ENCODE data around the gene NELFCD. TPM values are rescaled to one million over a fixed set of nuclear protein-coding genes. Genes with fewer than 3 reads are reported as not detected.
A peak's percentile ranks its signal among the peaks of the same experiment; 100 is the strongest.
"Not testable (repeated sequence)": the region's sequence is repeated elsewhere in the genome, so short reads cannot be mapped to it uniquely, and the experiment has no call there.

NELFCD gene
- total RNA-seq, 1 donor from 2014 or later, result 71.7 TPM

DNA sequence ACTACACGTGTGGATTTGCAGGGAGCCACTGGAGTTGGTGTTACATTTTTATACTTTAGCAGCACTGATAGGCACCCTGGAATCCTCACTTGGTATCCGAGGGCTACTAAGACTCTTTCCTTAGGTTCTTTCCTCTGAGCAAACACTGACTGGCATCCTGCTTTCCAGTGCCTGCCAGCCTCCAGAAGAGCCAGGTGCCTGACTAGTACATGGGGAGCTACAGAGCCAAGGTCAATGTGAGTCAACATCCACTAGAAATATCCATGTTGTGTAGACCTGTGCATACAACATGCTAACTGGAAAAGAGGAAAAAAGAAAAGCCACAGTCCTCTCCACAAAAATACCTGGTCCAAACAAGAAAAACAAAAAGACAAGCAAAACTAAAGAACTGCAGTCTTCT, 44.0 kb downstream of the NELFCD start:
- no peak for DNase-seq (ENCODE audit: low read depth, low spot score)

DNA sequence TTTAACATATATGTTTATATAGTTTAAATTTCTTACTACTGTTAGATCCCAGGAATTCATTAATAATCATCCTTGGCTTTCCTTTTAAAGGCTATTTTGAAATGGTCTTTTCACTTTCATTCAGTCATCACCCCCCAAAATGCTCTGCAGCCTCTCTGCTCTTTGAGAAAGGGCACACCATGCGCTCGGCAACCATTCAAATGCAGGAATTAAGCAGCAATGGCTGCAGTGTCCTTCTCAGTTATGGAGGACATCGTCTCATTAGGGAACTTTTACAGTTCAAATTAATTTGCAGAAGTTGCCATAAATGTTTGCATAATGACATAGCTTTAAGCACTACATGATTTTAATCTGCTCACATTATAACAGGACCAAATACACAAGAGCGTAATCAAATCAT, 44.5 kb downstream of the NELFCD start:
- no peak for DNase-seq (ENCODE audit: low read depth, low spot score)

DNA sequence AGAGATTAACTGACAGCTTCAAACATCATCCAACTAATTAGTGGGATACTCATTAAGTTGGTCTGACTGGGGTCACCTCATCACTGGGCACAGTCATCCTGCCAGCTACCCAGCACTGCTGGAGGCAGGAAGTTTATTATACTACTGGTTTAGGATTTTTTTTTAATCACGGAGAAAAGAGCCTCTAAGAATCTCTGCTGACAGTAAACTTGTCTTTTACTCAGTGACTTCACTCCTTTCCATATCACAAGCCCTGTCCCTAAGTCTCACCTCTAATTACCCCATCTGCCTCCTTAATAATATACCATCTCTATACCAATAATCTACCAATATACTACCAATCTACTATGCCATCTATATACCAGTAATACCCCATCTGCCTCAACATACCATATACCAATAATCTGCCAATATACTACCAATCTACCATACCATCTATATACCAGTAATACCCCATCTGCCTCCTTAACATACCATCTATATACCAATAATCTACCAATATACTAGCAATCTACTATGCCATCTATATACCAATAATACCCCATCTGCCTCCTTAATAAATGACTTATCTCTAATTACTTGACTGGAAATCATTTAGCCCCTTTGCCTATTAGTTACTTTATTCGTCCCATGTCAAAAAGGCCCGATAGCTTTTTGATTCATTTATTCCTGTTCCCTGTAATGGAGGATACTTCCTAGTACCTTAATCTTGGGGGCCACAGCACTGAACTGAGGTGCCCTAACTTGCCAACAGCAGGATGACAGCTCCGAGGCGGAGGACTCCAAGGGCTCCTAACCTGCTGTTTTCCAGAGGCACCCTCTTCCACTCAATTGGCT, 46.1 kb downstream of the NELFCD start:
- no peak for DNase-seq (ENCODE audit: low read depth, low spot score)

DNA sequence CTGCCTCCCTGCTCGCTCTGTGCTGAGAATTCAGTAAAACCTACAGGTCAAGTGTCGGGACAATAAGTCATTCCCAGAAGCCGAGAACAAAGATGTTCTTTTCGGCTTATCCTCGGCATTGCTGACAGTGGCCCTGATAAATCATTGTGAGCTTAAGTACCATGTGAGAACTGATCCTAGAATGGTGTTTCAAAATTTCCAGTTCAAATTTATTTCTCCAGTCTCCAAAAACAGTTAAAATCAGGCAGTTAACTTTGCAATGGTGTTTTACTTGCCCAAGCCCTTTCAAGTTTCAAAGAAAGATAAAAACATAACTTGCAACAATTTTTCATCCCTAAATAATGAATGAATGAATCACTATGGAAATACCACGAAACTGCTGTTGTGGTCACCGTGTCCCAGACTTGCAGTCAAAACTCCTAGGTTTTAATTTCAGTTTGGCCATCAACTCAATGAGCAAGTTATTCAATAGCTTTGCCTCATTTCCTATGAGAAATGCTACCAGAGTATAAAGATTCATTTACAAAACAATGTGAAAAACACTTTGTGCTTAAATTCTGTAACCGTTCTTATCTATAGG, 46.8 kb downstream of the NELFCD start:
- no peak for DNase-seq (ENCODE audit: low read depth, low spot score)

DNA sequence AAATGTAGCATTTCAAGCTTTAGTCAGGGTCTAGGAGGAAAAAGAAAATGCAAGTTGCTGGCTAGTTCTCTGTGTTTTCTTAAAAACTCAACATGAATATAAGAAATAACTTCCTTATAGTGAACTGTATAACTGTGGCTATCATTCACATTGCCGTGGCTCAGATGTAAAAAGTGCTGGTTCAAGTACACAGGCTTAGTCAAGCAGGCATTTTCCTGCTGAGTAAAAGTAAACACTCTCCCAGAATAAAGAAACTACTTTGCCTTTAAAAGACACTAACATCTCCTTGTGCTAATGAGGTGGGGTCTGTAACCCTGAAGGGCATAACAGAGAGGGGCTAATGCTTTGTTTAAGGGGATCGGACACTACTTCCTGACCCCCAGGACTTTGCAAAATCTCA, 47.8 kb downstream of the NELFCD start:
- no peak for DNase-seq (ENCODE audit: low read depth, low spot score)

DNA sequence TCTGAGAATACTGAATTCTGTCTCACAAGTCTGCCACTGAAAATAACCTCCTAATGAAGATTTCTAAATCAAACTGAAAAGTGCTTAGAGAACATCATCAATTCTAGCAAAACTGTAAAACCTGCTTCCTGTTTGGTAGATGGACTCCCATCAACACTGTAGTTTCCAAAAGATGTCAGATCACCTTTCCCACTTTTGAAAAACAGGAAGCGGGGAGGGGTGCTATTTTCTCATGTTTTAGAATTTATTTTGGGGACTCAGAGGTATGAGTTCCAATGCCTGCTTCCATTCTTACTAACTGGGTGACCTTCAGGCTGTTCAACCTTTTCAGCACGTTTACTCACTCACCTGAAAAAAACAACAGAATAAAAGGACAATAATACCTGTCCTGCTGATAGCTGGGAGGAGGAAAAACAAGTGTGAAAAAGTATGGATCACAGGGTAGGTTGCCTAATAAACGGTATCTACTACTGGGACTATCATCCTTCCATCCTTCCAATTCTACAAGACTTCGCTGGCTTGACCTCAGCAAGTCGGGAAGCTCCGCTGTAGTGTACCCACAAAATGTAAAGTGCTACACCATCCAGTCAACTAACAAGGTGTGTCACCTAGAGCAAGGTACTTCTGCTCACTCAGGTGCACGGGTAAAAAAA, 50.0 kb downstream of the NELFCD start:
- no peak for DNase-seq (ENCODE audit: low read depth, low spot score)

DNA sequence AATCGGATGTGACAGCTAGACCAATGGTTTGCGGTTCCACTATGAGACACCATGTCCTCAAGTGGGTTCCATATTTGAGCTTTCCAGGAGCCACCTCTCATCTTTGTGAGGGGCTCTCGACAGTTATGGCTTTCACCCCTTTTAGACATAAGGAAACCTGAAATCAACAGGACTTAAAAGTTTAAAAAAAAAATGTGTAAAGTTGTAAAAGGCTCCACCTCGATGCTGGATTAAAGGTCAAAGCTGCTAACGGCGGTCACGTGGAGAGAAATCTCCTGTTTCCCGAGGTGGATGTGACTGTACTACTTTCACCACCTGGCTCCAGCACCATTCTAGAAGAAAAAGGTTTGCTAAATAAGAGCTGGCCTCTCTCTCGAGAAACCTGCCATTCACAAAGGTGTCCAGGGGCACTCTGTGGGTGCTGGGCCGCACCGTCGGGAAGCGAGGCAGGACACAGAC, 50.5 kb downstream of the NELFCD start:
- DNase-seq (ENCODE audit: low read depth, low spot score), result no peak

DNA sequence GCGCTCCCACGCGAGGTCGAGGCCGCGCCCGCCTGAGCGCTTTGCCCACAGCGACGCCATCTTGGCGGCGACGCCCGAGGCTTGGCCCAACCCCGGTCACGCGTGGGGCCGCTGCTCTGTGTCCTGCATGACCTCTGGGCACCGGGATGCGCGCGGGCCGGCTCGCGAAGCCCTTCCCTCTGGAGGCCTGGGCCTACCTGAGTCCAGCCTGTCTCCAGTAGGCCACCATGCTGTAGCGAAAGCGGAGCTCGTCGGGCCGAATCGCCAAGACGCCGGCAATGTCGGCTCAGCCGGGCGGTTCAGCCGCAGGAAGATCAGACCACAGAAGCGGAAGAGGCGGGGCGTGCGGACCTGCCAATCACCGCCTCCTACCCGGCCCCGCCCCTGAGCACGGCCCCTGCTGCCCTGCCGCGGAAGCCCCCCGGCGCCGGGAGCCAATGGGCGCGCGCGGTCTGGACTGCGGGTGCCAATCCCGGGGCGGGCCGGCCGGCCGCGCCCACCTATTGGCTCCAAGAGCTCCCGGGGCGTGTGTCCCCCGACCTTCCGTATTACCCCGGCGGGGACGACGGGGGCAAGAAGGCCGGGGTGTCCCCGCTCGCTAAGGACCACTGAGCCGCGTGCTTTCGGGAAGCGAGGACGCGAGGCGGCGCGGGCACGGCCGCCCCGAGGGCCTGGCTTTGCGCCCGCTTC, 51.1 kb downstream of the NELFCD start, which contains the start of gene ATP5F1E:
Gene ATP5F1E, minus strand, starts transcription at position 313 of the 690 bp plus-strand sequence. Its CDS starts 84 bp downstream, at position 229.
- DNase-seq (ENCODE audit: low read depth, low spot score), result peak; percentile 83

DNA sequence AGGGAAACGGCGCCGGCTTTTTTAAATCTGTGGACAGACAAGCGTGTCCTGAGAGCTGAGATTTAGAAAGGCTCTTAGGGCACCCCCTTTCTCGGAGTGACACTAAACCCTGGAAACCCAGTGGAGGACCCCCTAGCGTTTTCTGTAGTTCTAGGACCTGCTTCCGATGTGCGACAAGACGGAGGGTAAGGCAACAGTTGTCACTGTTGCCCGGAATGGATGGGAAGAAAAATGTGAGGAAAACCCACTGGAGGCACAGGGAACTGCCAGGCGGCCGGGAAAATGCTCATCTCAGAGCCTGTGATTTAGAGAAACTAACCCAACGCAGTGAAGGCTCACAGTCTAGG, 51.6 kb downstream of the NELFCD start:
- DNase-seq (ENCODE audit: low read depth, low spot score), result no peak

DNA sequence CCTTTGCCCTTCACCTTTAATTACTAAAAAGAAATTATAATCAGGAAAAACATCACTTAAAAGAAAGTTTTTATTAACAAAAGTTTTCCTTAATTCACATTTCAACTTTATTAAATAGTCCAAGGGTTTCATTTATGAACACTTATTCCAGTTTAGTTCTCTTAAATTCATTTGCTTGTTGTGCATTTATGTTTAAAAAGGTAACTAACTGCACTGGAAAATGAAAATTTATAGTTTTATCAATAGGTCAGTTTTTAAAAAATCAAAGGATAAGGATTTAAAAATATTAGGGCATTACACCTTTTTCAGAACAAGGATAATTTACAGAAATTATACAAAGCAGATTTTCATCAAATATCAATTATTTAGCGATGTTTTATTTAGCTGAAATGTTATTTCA, 52.0 kb downstream of the NELFCD start:
- no peak for DNase-seq (ENCODE audit: low read depth, low spot score)

DNA sequence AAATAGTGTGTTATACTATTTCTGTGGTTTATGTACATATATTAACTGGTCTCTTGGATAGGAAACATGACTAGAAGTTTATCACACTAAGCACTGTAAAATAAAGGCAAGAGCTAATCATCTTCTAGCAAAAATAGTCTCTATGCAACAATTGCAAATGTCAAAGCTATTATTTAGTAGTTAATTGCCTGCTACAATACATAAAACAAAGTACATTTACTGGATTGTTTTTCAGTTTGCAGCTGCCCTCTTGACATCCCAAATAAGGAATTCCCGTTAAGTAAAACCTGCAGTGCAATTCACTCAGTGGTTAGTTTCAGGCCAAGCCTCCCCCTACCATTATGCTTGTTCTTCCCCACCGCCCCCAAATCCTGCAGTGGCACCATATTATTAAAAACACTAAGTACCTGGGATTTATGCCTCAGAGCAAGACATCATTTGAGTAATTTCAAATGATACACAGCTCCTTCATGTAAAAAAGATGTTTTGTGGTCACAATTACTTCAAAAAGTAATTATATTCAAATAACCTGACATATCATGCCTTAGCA, 52.6 kb downstream of the NELFCD start:
- no peak for DNase-seq (ENCODE audit: low read depth, low spot score)

DNA sequence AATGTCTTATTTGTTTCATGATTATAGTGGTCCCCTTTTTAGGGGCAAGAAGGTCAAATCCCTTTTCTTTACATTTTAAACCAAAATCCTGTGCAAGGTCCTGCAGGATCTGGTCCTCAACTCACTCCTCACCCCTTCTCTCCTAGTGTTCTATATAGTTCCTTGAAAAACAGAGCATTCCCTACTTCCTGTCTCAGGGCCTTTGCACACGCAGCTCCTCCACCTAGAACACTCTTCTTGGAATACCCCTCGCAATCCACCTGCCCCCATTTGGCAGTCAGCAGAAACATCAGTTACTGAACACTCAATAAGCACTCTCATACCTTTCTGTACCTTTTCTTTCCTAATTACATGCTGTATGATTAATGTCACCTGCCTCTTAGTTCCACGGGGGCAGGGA, 54.3 kb downstream of the NELFCD start:
- no peak for DNase-seq (ENCODE audit: low read depth, low spot score)

DNA sequence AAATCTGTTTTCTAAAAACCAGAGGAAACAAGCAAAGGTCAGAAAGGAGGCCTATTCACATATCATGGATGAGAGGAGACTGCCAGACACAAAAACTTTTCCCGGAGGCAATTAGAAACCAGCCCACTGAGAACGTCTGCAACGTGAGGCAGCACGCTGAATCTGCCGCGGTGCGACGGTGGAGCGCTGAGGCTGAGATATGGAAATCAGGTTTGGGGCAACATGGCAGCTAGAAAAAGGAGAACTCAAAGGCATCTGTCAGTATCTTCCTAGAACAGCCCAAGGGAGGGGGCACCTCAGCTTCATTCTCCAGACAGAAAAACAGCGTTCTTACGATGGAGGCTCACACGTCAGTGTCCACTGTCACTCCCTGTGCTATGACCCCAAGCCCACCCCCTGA, 56.3 kb downstream of the NELFCD start:
- no peak for DNase-seq (ENCODE audit: low read depth, low spot score)

DNA sequence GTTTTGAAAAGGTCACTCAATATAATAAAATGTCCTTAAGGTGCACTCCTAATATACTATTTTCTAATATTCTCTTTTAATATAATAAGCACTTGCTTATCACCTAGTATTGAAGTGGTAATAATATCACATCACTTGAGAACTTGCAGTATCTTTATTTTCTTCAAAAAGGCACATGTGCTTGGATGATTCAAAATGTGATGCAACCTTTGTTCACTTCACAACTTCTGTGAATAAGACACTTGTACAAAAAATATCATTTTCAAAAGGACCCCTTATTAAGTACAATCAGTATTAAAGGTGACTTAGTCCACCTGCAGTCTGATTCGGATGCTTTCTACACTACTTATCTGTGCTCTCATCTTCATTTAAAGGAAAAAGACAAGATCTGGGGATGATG, 58.2 kb downstream of the NELFCD start:
- DNase-seq (ENCODE audit: low read depth, low spot score), result no peak

DNA sequence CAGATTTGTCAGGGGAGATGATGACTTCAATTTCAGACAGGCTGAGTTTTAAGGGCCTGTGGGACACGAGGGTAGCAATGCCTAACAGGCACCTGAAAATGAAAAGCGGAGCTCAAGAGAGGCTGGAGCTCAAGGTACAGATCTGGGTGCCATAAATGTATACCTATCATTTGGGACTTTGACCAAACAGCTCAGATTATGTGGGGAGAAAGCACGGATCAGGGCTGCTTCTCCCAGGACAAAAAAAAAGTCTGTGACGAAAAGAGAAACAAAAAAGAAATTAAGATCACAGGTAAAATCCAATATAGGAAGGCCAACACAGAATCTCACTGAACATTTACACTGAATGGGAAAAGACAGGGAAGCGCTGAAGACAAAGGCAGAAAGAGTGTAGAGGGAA, 59.6 kb downstream of the NELFCD start:
- DNase-seq (ENCODE audit: low read depth, low spot score), result no peak

DNA sequence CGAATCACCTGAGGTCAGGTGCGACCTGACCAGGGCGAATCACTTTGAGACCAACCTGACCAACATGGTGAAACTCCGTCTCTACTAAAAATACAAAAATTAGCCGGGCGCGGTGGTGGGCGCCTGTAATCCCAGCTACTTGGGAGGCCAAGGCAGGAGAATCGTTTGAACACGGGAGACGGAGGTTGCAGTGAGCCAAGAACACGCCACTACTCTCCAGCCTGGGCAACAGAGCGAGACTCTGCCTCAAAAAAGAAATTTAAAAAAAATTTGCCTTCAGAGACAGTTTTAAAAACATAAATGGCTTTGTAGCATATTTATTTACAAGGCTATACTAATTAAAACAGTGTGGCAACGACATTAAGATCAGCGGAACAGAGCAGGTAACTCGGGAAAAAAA, 60.4 kb downstream of the NELFCD start:
- not testable (repeated sequence) for DNase-seq (ENCODE audit: low read depth, low spot score)

DNA sequence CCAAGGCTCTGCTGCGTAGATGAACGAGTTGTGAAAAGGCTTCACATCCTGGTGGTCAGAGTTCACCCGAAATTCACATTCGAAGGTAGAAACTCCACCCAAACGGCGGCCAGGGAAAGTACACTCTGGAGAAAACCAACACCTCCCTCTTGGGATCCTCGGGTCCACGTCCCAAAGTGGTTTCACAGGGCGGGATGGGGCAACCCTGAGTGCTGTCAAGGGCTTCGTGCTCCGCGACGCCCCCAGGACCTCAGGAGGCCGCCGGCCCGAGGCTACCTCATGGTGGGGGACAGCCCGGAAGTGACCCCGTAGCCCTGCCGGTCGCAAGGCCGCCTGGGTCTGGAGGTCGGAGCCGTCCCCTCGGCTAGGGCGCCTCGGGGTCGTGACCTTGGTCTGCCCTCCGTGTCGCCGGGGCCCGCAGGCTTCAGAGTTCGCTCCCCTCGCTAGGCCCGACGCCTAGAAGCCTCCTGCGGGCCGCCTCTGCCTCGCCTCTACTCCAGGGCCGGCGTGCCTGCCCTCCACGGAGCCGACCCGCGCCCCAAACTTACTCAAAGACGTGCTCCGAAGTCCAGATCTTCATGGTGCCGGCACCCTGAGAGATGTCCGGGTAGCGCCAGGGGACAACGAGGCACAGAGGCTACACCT, 61.2 kb downstream of the NELFCD start, which contains the start of gene PRELID3B:
Gene PRELID3B, minus strand, starts transcription at position 636 of the 645 bp plus-strand sequence. Its CDS starts 56 bp downstream, at position 580.
- DNase-seq (ENCODE audit: low read depth, low spot score), result no peak

DNA sequence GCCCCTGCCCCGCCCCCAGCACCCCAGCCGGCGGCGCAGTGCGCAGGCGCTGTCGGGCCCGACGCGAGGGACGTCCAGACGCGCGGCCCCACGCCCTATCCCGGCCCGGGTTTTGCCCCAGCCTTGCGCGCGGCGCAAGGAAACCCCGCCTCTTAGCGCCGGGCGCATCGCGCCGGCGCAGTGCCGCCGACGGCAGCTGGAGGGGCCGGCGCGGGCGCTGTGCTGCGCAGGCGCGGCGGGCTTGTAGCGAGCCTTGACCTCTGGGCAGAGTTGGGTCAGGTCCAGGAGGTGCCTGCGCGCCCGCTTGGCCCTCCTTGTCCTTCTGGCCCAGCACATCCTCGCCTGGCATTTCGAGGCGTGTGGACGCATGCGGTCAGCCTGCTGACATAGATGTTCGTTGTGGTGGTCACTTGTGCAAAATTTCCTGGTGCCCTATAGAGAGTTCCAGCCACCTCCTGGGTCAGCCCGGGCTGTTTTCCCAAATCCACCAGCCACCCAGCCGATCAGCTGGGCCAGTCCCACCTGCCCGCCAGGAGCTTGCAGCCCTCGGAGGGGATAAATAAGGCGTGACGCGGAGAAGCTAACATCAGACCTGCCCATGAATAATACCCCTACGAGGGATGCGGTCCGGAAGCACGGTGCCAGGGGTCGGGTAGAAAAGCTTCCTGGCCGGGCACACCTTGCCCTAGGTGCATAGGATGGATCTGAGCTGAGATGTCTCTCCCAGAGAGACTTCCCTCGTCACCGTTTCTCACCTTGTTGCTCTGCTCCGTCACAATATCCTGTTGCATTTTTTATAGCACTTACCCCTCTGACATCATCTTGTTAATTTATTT, 62.0 kb downstream of the NELFCD start:
- peak; percentile 57 for DNase-seq (ENCODE audit: low read depth, low spot score)

DNA sequence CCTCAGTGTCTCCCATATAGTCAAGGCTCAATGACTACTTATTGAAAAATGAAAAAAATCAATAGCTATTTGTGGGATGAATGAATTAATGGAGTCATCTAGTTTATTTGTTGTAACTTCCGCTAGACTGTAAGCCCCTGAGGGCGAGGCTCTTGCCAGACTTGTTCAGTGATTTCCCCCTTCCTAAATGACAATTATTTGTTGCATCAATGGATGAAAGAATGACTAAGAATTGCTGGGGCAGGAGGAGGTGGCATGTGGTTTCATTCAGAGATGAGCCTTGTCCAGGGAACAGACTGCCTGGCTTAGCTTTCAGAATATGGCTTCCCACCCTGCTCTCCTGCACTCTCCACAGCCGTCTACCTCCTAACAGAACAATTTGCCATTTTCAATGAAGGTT, 62.6 kb downstream of the NELFCD start:
- DNase-seq (ENCODE audit: low read depth, low spot score), result no peak

DNA sequence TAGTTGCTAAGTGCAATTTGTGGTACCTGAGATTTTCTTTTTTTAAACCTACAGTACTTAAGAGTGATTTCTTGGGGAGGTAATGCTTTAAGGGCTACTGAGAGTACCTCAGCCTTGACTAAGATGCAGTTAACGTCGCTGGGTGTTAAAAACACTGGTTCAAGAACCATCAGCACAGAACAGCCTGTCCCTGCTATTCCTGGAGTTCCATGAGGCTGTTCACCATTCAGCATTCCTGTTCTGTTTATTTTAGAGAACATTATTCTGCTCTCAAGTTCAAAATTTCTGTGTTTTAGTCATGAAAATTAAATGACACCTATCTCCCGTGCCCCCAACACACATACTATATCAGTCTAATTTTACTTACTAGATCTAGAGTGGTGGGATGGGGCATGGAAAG, 63.2 kb downstream of the NELFCD start:
- DNase-seq (ENCODE audit: low read depth, low spot score), result no peak
